ENCODE results near the gene TEX35. TPM values are rescaled to one million over a fixed set of nuclear protein-coding genes. Genes with fewer than 3 reads are reported as not detected.

The TEX35 gene
- polyA plus RNA-seq, 1 donor (not counting 4 experiments of a cell fraction or from before 2014, with no cell fraction given), result 0.18 TPM

DNA sequence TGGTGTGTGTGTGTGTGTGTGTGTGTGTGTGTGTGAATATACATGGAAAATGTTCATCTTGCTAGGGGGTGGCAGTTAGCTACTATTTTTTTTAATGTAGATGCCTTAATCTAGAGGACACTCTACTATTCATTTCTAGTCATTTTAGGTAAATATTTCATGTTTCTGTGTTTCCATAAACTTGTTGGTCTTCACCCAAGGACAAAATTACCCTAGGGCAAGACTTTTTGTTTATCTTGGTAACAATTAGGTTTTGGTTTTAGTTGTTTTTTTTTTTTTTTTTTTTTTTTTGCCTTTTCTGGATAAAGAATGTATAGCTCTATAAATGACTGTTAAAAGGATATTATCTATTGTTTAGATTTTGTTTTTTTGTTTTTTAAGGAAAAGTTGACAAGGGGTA, 48.3 kb upstream of the TEX35 start:
- no peaks in the 10 kb centered on the region for H3K9me1 ChIP-seq (ENCODE audit: control insufficient read depth, extremely low read depth, insufficient read depth, low read length)
- H3K4me1 ChIP-seq (ENCODE audit: control insufficient read depth, extremely low read depth, insufficient read depth, low read length), result peaks cover 15% of the 10 kb centered on the region
- no peak overlapping the region for H2AFZ ChIP-seq (ENCODE audit: control insufficient read depth, low read length)
- H4K20me1 ChIP-seq (ENCODE audit: control insufficient read depth, extremely low read depth, insufficient read depth, low read length), result no peaks in the 10 kb centered on the region
- no peaks in the 10 kb centered on the region for H3K27me3 ChIP-seq (ENCODE audit: control insufficient read depth, extremely low read depth, insufficient read depth, low read length)
- H3K9me3 ChIP-seq (ENCODE audit: control insufficient read depth, low read depth, low read length), result no peaks in the 10 kb centered on the region
- peaks cover 13 to 15% of the 10 kb centered on the region in 2 experiments for H3K36me3 ChIP-seq (ENCODE audit: control insufficient read depth in 2 of 2, extremely low read depth in 1 of 2, insufficient read depth in 2 of 2, low read length in 2 of 2)
- H3K79me2 ChIP-seq (ENCODE audit: control insufficient read depth, insufficient read depth, low read length), result no peaks in the 10 kb centered on the region
- no peak for DNase-seq (ENCODE audit: low read depth, low spot score)
- no peak overlapping the region for H3K9ac ChIP-seq (ENCODE audit: control insufficient read depth, extremely low read depth, insufficient read depth, low read length)
- TF ChIP-seq, protein P1, sequence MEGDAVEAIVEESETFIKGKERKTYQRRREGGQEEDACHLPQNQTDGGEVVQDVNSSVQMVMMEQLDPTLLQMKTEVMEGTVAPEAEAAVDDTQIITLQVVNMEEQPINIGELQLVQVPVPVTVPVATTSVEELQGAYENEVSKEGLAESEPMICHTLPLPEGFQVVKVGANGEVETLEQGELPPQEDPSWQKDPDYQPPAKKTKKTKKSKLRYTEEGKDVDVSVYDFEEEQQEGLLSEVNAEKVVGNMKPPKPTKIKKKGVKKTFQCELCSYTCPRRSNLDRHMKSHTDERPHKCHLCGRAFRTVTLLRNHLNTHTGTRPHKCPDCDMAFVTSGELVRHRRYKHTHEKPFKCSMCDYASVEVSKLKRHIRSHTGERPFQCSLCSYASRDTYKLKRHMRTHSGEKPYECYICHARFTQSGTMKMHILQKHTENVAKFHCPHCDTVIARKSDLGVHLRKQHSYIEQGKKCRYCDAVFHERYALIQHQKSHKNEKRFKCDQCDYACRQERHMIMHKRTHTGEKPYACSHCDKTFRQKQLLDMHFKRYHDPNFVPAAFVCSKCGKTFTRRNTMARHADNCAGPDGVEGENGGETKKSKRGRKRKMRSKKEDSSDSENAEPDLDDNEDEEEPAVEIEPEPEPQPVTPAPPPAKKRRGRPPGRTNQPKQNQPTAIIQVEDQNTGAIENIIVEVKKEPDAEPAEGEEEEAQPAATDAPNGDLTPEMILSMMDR (optimal IDR thresholded peaks at IDR 0.05 in 1 of 3, IDR thresholded peaks at IDR 0.05 in 1 of 3, conservative IDR thresholded peaks at IDR 0.05 in 1 of 3; ENCODE audit: extremely low read depth in 1 of 3, insufficient read depth in 2 of 3, low read length in 3 of 3), result no peak
- TF ChIP-seq EZH2 (IDR thresholded peaks at IDR 0.05; ENCODE audit: low read length), result no peak
- no peak overlapping the region for H3K27ac ChIP-seq (ENCODE audit: control insufficient read depth, insufficient read depth, low read length)
- FAIRE-seq, result no peak
- H3K4me2 ChIP-seq (ENCODE audit: control insufficient read depth, extremely low read depth, insufficient read depth, low read depth, low read length), result no peak overlapping the region
- dilution Hi-C loops (cut with MboI; ENCODE audit: extremely low pct_ligation_motif_present, low sequenced_read_pairs), result no loop called here
- no peak overlapping the region for H3K4me3 ChIP-seq (ENCODE audit: control insufficient read depth in 2 of 3, extremely low read depth in 1 of 3, insufficient read depth in 2 of 3, low read depth in 1 of 3, low read length in 3 of 3)

DNA sequence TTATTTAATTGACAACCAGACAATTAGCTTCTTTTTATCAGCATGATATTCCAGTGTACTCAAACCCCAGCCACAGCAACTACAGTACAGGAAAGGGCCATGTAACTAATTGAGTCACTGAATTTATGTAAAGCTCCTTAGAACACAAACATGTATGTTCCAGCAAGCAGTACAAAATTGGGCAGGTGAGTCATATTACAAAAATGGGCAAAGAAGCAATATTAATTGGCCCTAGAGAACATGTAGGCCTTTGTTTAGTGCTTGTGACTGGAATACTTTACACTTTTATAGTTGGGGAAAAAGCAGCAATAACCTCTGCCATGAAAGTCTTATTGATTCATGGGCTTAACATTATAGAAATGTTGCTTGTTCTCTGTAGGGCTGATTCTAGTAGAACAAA, 47.9 kb upstream of the TEX35 start:
- FAIRE-seq, result peak; percentile 65
- H3K79me2 ChIP-seq (ENCODE audit: control insufficient read depth, insufficient read depth, low read length), result no peaks in the 10 kb centered on the region
- peak; percentile 53 for DNase-seq (ENCODE audit: low read depth, low spot score)
- H3K27me3 ChIP-seq (ENCODE audit: control insufficient read depth, extremely low read depth, insufficient read depth, low read length), result no peaks in the 10 kb centered on the region
- H3K9me3 ChIP-seq (ENCODE audit: control insufficient read depth, low read depth, low read length), result no peaks in the 10 kb centered on the region
- H3K36me3 ChIP-seq (ENCODE audit: control insufficient read depth in 2 of 2, extremely low read depth in 1 of 2, insufficient read depth in 2 of 2, low read length in 2 of 2), result peaks cover 13 to 17% of the 10 kb centered on the region in 2 experiments
- peaks cover 16% of the 10 kb centered on the region for H3K4me1 ChIP-seq (ENCODE audit: control insufficient read depth, extremely low read depth, insufficient read depth, low read length)
- H3K4me2 ChIP-seq (ENCODE audit: control insufficient read depth, extremely low read depth, insufficient read depth, low read depth, low read length), result no peak overlapping the region
- no peak overlapping the region for H3K9ac ChIP-seq (ENCODE audit: control insufficient read depth, extremely low read depth, insufficient read depth, low read length)
- no peaks in the 10 kb centered on the region for H3K9me1 ChIP-seq (ENCODE audit: control insufficient read depth, extremely low read depth, insufficient read depth, low read length)
- H3K27ac ChIP-seq (ENCODE audit: control insufficient read depth, insufficient read depth, low read length), result no peak overlapping the region
- H4K20me1 ChIP-seq (ENCODE audit: control insufficient read depth, extremely low read depth, insufficient read depth, low read length), result no peaks in the 10 kb centered on the region
- no peak overlapping the region for H3K4me3 ChIP-seq (ENCODE audit: control insufficient read depth in 2 of 3, extremely low read depth in 1 of 3, insufficient read depth in 2 of 3, low read depth in 1 of 3, low read length in 3 of 3)
- dilution Hi-C loops (cut with MboI; ENCODE audit: extremely low pct_ligation_motif_present, low sequenced_read_pairs), result no loop called here
- TF ChIP-seq, protein P1 (optimal IDR thresholded peaks at IDR 0.05 in 1 of 3, IDR thresholded peaks at IDR 0.05 in 1 of 3, conservative IDR thresholded peaks at IDR 0.05 in 1 of 3; ENCODE audit: extremely low read depth in 1 of 3, insufficient read depth in 2 of 3, low read length in 3 of 3), result no peak
- no peak overlapping the region for H2AFZ ChIP-seq (ENCODE audit: control insufficient read depth, low read length)
